Endothelial cell of umbilical vein (primary cell): ENCODE measurements around the gene CYP2S1.

ENCODE experiments used
- CTCF ChIP-seq, 2 donors: IDR thresholded peaks; 1 replicate in 1 of 2; 2 replicates in 1 of 2; pipeline ENCODE4 v1.5.1; 2011; ENCODE audit warnings: low read length in 2 of 2, mild to moderate bottlenecking in 2 of 2, moderate library complexity in 2 of 2, control low read depth in 1 of 2, inconsistent platforms in 1 of 2, low read depth in 1 of 2; ENCODE audit not compliant: insufficient read depth in 1 of 2; ENCODE audit errors: extremely low read depth in 1 of 2
- EZH2 ChIP-seq: IDR thresholded peaks from 2 replicates; pipeline ENCODE4 v1.6.1; 2012; ENCODE audit warnings: borderline replicate concordance, low read depth, mild to moderate bottlenecking, moderate library complexity, low read length, inconsistent platforms; ENCODE audit not compliant: severe bottlenecking
- JUN ChIP-seq: IDR thresholded peaks from 2 replicates; pipeline ENCODE4 v1.6.1; 2011; ENCODE audit warnings: borderline replicate concordance, low read depth; ENCODE audit not compliant: insufficient read length, insufficient read depth
- MAX ChIP-seq: IDR thresholded peaks from 2 replicates; pipeline ENCODE4 v1.6.1; 2011; ENCODE audit not compliant: insufficient read depth, insufficient read length
- MYC ChIP-seq: IDR thresholded peaks from one replicate; pipeline ENCODE4 v1.6.1; 2011; ENCODE audit warnings: mild to moderate bottlenecking, low read depth, low read length
- POLR2A ChIP-seq: IDR thresholded peaks from 2 replicates; pipeline ENCODE4 v1.6.1; 2012; ENCODE audit warnings: low read depth, mild to moderate bottlenecking, control low read depth, low read length
- POLR2AphosphoS5 ChIP-seq: IDR thresholded peaks from 2 replicates; pipeline ENCODE4 v1.6.1; 2012; ENCODE audit warnings: low read depth, mild to moderate bottlenecking, control low read depth, low read length, moderate library complexity; ENCODE audit not compliant: insufficient read depth

DNA sequence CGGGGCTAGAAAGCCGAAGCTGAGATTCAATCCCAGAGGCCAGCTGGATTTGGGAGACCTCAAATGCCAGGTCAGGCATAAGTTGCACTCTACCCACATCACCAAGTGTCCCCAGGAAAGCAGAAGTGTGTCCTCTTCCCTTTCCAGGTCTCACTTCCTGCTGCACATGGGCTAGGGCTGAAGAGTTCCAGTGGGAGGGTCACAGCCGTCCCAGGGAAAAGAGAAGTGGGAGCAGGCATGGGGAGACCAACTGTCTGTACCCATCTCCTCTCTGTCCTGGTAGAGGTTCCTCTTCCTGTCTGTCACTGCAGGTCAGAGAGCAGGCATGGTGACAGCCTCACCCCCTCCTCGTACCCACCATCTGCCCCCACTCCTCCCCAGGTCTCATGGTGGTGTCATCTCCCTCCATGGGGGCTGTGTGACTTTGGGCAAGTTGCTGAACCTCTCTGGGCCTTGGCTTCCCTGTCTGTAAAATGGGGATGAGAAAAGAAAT lies 40.8 kb downstream of the CYP2S1 start:
- TF ChIP-seq EZH2 (no peak), POLR2AphosphoS5 (no peak), CTCF (IDR thresholded peaks at IDR 0.05; ENCODE audit: extremely low read depth in 1 of 2, insufficient read depth in 1 of 2, low read depth in 1 of 2, low read length in 2 of 2) (no peak), POLR2A (no peak), MYC (no peak), JUN (no peak), MAX (no peak)
